HEK293T (cell line): Measurements from ENCODE around the gene MGMT.

Experiments used
- ARNT ChIP-seq: fragments of 450-650 bp; IDR thresholded peaks from 2 replicates; pipeline ENCODE4 v1.6.1; 2017; ENCODE audit warnings: mild to moderate bottlenecking
- BHLHE40 ChIP-seq: fragments of 450-650 bp; IDR thresholded peaks from 2 replicates; pipeline ENCODE4 v1.6.1; 2016; ENCODE audit warnings: mild to moderate bottlenecking, moderate library complexity, borderline replicate concordance
- CTBP1 ChIP-seq: fragments of 450-650 bp; IDR thresholded peaks from 2 replicates; pipeline ENCODE4 v1.6.1; 2016; ENCODE audit warnings: borderline replicate concordance
- ELF4 ChIP-seq: fragments of 450-650 bp; IDR thresholded peaks from 2 replicates; pipeline ENCODE4 v1.6.1; 2017; ENCODE audit warnings: antibody characterized with exemption
- FOXA1 ChIP-seq: fragments of 450-650 bp; IDR thresholded peaks from 2 replicates; pipeline ENCODE4 v1.6.1; 2016; ENCODE audit warnings: mild to moderate bottlenecking
- FOXK2 ChIP-seq: fragments of 450-650 bp; IDR thresholded peaks from 2 replicates; pipeline ENCODE4 v1.6.1; 2016; ENCODE audit warnings: mild to moderate bottlenecking
- FOXM1 ChIP-seq: fragments of 450-650 bp; IDR thresholded peaks from 2 replicates; pipeline ENCODE4 v1.6.1; 2017; ENCODE audit warnings: mild to moderate bottlenecking, borderline replicate concordance
- HDGF ChIP-seq: fragments of 450-650 bp; IDR thresholded peaks from 2 replicates; pipeline ENCODE4 v1.6.1; 2017; ENCODE audit warnings: antibody characterized with exemption, borderline replicate concordance
- L3MBTL2 ChIP-seq: fragments of 450-650 bp; conservative IDR thresholded peaks from 2 replicates; pipeline ENCODE4 v1.6.1; 2016; ENCODE audit warnings: mild to moderate bottlenecking
- LEF1 ChIP-seq: fragments of 450-650 bp; IDR thresholded peaks from 2 replicates; pipeline ENCODE4 v1.6.1; 2017; ENCODE audit warnings: mild to moderate bottlenecking, borderline replicate concordance
- SP1 ChIP-seq: fragments of 450-650 bp; IDR thresholded peaks from 2 replicates; pipeline ENCODE4 v1.6.1; 2017
- SUZ12 ChIP-seq: fragments of 450-650 bp; IDR thresholded peaks from 2 replicates; pipeline ENCODE4 v1.6.1; 2016; ENCODE audit warnings: mild to moderate bottlenecking
- TARDBP ChIP-seq: fragments of 450-650 bp; IDR thresholded peaks from 2 replicates; pipeline ENCODE4 v1.6.1; 2016
- ZNF384 ChIP-seq: fragments of 450-650 bp; IDR thresholded peaks from 2 replicates; pipeline ENCODE4 v1.6.1; 2016

DNA sequence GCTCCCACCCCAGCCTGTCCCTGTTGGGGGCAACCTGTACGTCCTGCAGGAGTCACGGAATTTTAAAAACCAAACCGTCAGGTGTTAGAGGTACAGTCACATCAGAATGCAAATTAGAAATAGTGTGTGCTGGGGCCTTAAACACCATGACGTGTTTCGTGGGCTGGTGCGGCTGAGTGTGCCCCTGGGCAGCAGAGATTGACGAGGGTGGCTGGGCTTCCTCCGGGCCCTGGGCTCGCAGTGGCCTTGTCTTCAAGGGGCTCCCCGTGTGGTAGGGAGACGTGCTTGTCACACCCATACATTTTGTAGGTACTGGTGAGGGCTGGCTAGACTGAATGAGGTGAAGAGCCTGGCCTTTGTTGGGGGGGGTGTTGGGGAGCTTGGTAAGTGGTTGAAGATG lies 7.6 kb downstream of the MGMT start:
- TF ChIP-seq FOXM1, result no peak
- no peak for TF ChIP-seq HDGF
- TF ChIP-seq SP1, result no peak
- TF ChIP-seq BHLHE40, result no peak
- TF ChIP-seq FOXK2, result no peak
- no peak for TF ChIP-seq FOXA1
- no peak for TF ChIP-seq ZNF384
- TF ChIP-seq SUZ12, result no peak
- no peak for TF ChIP-seq ELF4
- no peak for TF ChIP-seq LEF1
- TF ChIP-seq CTBP1, result no peak
- TF ChIP-seq TARDBP, result no peak
- no peak for TF ChIP-seq L3MBTL2
- TF ChIP-seq ARNT, result no peak
